PC-3 (cell line): ENCODE measurements around the gene KYAT1. TPM values are rescaled to one million over a fixed set of nuclear protein-coding genes. Genes with fewer than 3 reads are reported as not detected.

ENCODE experiments used
- ATAC-seq: fragments of 200-7000 bp; cut with Tn5 transposase; 2 replicates; pipeline ENCODE4 v1.9.1; 2020; ENCODE audit warnings: mild to moderate bottlenecking, moderate library complexity
- BruUV-seq: library from RNA; stranded (reverse); fragments of 400-500 nt; replicated peaks from 2 replicates; lab custom pipeline; 2021; lab: Mats Ljungman, UMichigan
- CTCF ChIA-PET: fragments of 300-600 bp; sonication (Branson Sonifier 250); formaldehyde crosslinking; loops from one replicate; lab custom pipeline; 2022; ENCODE audit warnings: antibody characterized with exemption; lab: Charles Lee
- POLR2A ChIA-PET: fragments of 300-600 bp; sonication (Branson Sonifier 250); formaldehyde crosslinking; loops from one replicate; lab custom pipeline; 2022; ENCODE audit warnings: antibody characterized with exemption; ENCODE audit not compliant: unreplicated experiment; lab: Charles Lee
- DNase-seq: peaks from one replicate; pipeline ENCODE4 v3.0.0-alpha.2; 2015
- H2AFZ ChIP-seq: fragments of 300-600 bp; sonication (generic); 2 replicates; pipeline ENCODE4 v1.6.0; 2016; ENCODE audit warnings: antibody characterized with exemption, low read length
- H3F3A ChIP-seq: fragments of 300-600 bp; sonication (generic); one replicate; pipeline ENCODE4 v1.6.0; 2017; ENCODE audit warnings: antibody characterized with exemption, low read length, control low read depth, mild to moderate bottlenecking; ENCODE audit not compliant: unreplicated experiment
- H3K27ac ChIP-seq: fragments of 300-600 bp; sonication (generic); 2 replicates; pipeline ENCODE4 v1.5.1; 2016; ENCODE audit warnings: mild to moderate bottlenecking, low read length
- H3K27me3 ChIP-seq: fragments of 300-600 bp; sonication (generic); 2 replicates; pipeline ENCODE4 v1.6.1; 2016; ENCODE audit warnings: low read length, mixed read lengths
- H3K36me3 ChIP-seq: fragments of 300-600 bp; sonication (generic); 2 replicates; pipeline ENCODE4 v1.6.1; 2016; ENCODE audit warnings: low read depth, mixed run types, low read length, mixed read lengths
- H3K4me1 ChIP-seq: fragments of 300-600 bp; sonication (generic); 2 replicates; pipeline ENCODE4 v1.5.1; 2016; ENCODE audit warnings: low read length; ENCODE audit not compliant: insufficient read depth
- H3K4me2 ChIP-seq: fragments of 300-600 bp; sonication (generic); 2 replicates; pipeline ENCODE4 v1.6.0; 2016; ENCODE audit warnings: low read length
- H3K4me3 ChIP-seq: fragments of 300-600 bp; sonication (generic); 2 replicates; pipeline ENCODE4 v1.5.1; 2016; ENCODE audit warnings: mild to moderate bottlenecking, low read length, mixed read lengths
- H3K79me2 ChIP-seq: fragments of 300-600 bp; sonication (generic); 2 replicates; pipeline ENCODE4 v1.6.1; 2017; ENCODE audit warnings: low read length, mixed read lengths
- H3K9ac ChIP-seq: fragments of 300-600 bp; sonication (generic); 2 replicates; pipeline ENCODE4 v1.6.0; 2016; ENCODE audit warnings: mild to moderate bottlenecking, low read length
- H3K9me2 ChIP-seq: fragments of 300-600 bp; sonication (generic); replicated peaks from 2 replicates; pipeline ENCODE4 v1.6.1; 2016; ENCODE audit warnings: mixed run types, low read length, mixed read lengths
- H3K9me3 ChIP-seq: fragments of 300-600 bp; sonication (generic); 2 replicates; pipeline ENCODE4 v1.6.1; 2016; ENCODE audit warnings: low read length, mixed read lengths
- H4K20me1 ChIP-seq: fragments of 300-600 bp; sonication (generic); 2 replicates; pipeline ENCODE4 v1.6.1; 2016; ENCODE audit warnings: low read length, mixed read lengths
- CTCF ChIP-seq: fragments of 300-600 bp; sonication (generic); conservative IDR thresholded peaks from 2 replicates; pipeline ENCODE4 v1.5.1; 2017; ENCODE audit warnings: antibody characterized with exemption, low read depth, mild to moderate bottlenecking, low read length
- EZH2 ChIP-seq: fragments of 300-600 bp; sonication (generic); IDR thresholded peaks from one replicate; pipeline ENCODE4 v1.6.1; 2017; ENCODE audit warnings: antibody characterized with exemption, mild to moderate bottlenecking, low read length; ENCODE audit not compliant: unreplicated experiment
- EZH2phosphoT487 ChIP-seq: fragments of 300-600 bp; sonication (generic); IDR thresholded peaks from 2 replicates; pipeline ENCODE4 v1.6.1; 2018; ENCODE audit warnings: mild to moderate bottlenecking, antibody characterized with exemption, low read length, borderline replicate concordance
- intact Hi-C: fragments of 100-400 bp; cut with micrococcal nuclease; formaldehyde crosslinking; loops from 2 replicates; pipeline ENCODE4 v1.9.0; 2023
- total RNA-seq: library from RNA; depleted of rRNA; stranded (reverse); fragments of >200 nt; gene quantifications from 2 replicates; pipeline ENCODE4 v1.2.3, GENCODE V29; 2014

KYAT1 gene
- total RNA-seq, 1 experiment from 2014 or later, result 7.4 TPM

GRCh38 chr9:128899566-128900322 is 18.0 kb upstream of the KYAT1 start:
- H3K9ac ChIP-seq, result no peak overlapping the region
- H3K36me3 ChIP-seq, result peaks cover 7% of the 10 kb centered on the region
- H4K20me1 ChIP-seq, result no peaks in the 10 kb centered on the region
- no peaks in the 10 kb centered on the region for H3F3A ChIP-seq
- peak; percentile 41 for DNase-seq
- H3K27ac ChIP-seq, result no peak overlapping the region
- no peak for TF ChIP-seq CTCF
- TF ChIP-seq EZH2phosphoT487, result no peak
- TF ChIP-seq EZH2, result no peak
- H2AFZ ChIP-seq, result no peak overlapping the region
- H3K4me1 ChIP-seq, result peaks cover 34% of the 10 kb centered on the region
- H3K79me2 ChIP-seq, result peaks cover 20% of the 10 kb centered on the region; the same call in 1 of the 2 replicates
- CTCF ChIA-PET, result interaction anchor here (0.6 kb wide), 1 partner anchor 13 kb away, joined by 3 read pairs; no protein-coding TSS in a partner anchor
- no peak overlapping the region for H3K4me3 ChIP-seq
- no peaks in the 10 kb centered on the region for H3K27me3 ChIP-seq
- intact Hi-C loops, result no loop called here
- H3K9me2 ChIP-seq, result no peaks in the 10 kb centered on the region
- H3K4me2 ChIP-seq, result no peak overlapping the region
- BruUV-seq, result TSS peak; percentile 96
- no peaks in the 10 kb centered on the region for H3K9me3 ChIP-seq
- POLR2A ChIA-PET, result no interaction called here
- peak; percentile 72 for ATAC-seq

- ChIA-PET CTCF (no interaction called here), POLR2A (no interaction called here)
- Histone ChIP-seq H3K4me2 (no peak overlapping the region), H3K27me3 (no peaks in the 10 kb centered on the region), H3K9me3 (no peaks in the 10 kb centered on the region), H3K79me2 (peaks cover 21% of the 10 kb centered on the region; the same call in 1 of the 2 replicates), H3K9me2 (no peaks in the 10 kb centered on the region), H3F3A (no peaks in the 10 kb centered on the region), H4K20me1 (no peaks in the 10 kb centered on the region), H3K4me3 (no peak overlapping the region), H2AFZ (no peak overlapping the region), H3K36me3 (peaks cover 7% of the 10 kb centered on the region), H3K27ac (no peak overlapping the region), H3K4me1 (peaks cover 29% of the 10 kb centered on the region), H3K9ac (no peak overlapping the region)
- no peak for TF ChIP-seq EZH2
- TF ChIP-seq EZH2phosphoT487, result no peak
- no peak for TF ChIP-seq CTCF
- ATAC-seq, result no peak
- BruUV-seq, result no TSS peak
- intact Hi-C loops, result no loop called here
- DNase-seq, result no peak
Measured at GRCh38 chr9:128898845-128899565, 17.3 kb upstream of the KYAT1 start.
